ENCODE results near the gene CERK. TPM values are rescaled to one million over a fixed set of nuclear protein-coding genes. Genes with fewer than 3 reads are reported as not detected.

Gene CERK
- total and polyA plus RNA-seq, 2 of the 13 experiments (the other 11 are each of a cell fraction or from before 2014, with no cell fraction given) = 40.3 to 41.9 TPM

DNA sequence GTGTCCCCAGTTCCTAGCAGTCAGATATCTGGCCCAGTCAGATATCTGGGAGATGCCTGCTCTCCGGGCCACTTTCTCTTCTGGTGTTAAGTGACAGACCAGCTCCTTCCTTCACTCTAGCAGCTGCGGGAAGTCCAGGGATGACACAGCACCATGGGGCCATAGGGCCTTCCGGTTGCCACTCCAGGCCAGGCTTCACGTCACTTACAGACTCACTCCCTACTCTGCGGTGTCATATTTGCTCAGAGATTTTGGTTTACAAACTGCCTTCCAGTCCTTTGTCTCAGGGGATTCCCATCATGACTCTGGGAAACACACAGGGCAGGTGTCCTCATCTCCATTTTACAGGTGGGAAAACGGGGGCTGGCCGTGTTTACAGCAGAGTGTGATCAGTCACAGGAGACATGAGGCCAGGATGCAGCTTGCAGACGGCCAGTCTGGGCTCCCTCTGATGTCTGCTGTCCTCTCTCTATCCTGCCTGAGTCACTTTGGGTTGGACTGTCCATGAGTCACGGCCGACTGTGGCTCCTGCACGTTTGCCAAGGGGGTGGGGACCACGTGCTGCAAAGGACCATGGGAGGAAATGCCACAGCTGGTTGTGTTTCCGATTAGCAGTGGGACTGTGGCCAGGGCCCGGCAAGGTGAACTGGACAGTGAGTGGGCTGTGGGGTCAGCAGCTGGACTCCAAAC is 16.2 kb upstream of the CERK start (continued):
- TF ChIP-seq SP4 (CRISPR knock-in tag; IDR thresholded peaks at IDR 0.05) (peak; percentile 59; the same call in 1 of the 2 replicates), ATF5 (CRISPR knock-in tag; IDR thresholded peaks at IDR 0.05; ENCODE audit: low read depth) (no peak; the same call in 1 of the 2 replicates), SAP130 (CRISPR knock-in tag; IDR thresholded peaks at IDR 0.05; ENCODE audit: low read depth) (peak; percentile 99), SMARCE1 (IDR thresholded peaks at IDR 0.05; ENCODE audit: borderline replicate concordance) (no peak), HMG20A (CRISPR knock-in tag; IDR thresholded peaks at IDR 0.05; ENCODE audit: borderline replicate concordance) (no peak; the same call in 1 of the 2 replicates), STAT6 (CRISPR knock-in tag; IDR thresholded peaks at IDR 0.05; ENCODE audit: borderline replicate concordance) (no peak), ZSCAN5A (CRISPR knock-in tag; IDR thresholded peaks at IDR 0.05; ENCODE audit: borderline replicate concordance) (peak; percentile 36; the same call in 1 of the 2 replicates), ZNF101 (CRISPR knock-in tag; IDR thresholded peaks at IDR 0.05; ENCODE audit: borderline replicate concordance, low read depth) (no peak), DNMT1 (CRISPR knock-in tag; IDR thresholded peaks at IDR 0.05) (peak; percentile 89; the same call in 1 of the 2 replicates), HNF4G (IDR thresholded peaks at IDR 0.05; ENCODE audit: borderline replicate concordance, low read depth, low read length) (no peak), HNF4G (CRISPR knock-in tag; IDR thresholded peaks at IDR 0.05; ENCODE audit: borderline replicate concordance, low read depth) (0 out of 2 replicates have a peak, but pooled peaks have one; percentile 51), MYPOP (CRISPR knock-in tag; IDR thresholded peaks at IDR 0.05) (no peak), ZNF331 (CRISPR knock-in tag; IDR thresholded peaks at IDR 0.05) (peak; percentile 86), ZNF484 (CRISPR knock-in tag; IDR thresholded peaks at IDR 0.05; ENCODE audit: borderline replicate concordance, low read depth) (no peak), SALL1 (CRISPR knock-in tag; IDR thresholded peaks at IDR 0.05) (peak; percentile 95), GRHL1 (CRISPR knock-in tag; conservative IDR thresholded peaks at IDR 0.05) (no peak), ZNF879 (CRISPR knock-in tag; IDR thresholded peaks at IDR 0.05) (no peak), SMARCC2 (IDR thresholded peaks at IDR 0.05) (no peak)
- TF ChIP-seq, protein P1, sequence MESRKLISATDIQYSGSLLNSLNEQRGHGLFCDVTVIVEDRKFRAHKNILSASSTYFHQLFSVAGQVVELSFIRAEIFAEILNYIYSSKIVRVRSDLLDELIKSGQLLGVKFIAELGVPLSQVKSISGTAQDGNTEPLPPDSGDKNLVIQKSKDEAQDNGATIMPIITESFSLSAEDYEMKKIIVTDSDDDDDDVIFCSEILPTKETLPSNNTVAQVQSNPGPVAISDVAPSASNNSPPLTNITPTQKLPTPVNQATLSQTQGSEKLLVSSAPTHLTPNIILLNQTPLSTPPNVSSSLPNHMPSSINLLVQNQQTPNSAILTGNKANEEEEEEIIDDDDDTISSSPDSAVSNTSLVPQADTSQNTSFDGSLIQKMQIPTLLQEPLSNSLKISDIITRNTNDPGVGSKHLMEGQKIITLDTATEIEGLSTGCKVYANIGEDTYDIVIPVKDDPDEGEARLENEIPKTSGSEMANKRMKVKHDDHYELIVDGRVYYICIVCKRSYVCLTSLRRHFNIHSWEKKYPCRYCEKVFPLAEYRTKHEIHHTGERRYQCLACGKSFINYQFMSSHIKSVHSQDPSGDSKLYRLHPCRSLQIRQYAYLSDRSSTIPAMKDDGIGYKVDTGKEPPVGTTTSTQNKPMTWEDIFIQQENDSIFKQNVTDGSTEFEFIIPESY (CRISPR knock-in tag; IDR thresholded peaks at IDR 0.05) = no peak

Data from HepG2 (cell line).